K562 (cell line): ENCODE data around the gene PHTF1. TPM values are rescaled to one million over a fixed set of nuclear protein-coding genes. Genes with fewer than 3 reads are reported as not detected.
A peak's percentile ranks its signal among the peaks of the same experiment; 100 is the strongest.

Source experiments
- BRD9 ChIP-seq: fragments of 450-650 bp; IDR thresholded peaks from 2 replicates; pipeline ENCODE4 v1.6.1; 2018; ENCODE audit warnings: low read depth; ENCODE audit not compliant: partially characterized antibody
- CREBBP ChIP-seq: IDR thresholded peaks from one replicate; pipeline ENCODE4 v1.6.1; 2012; ENCODE audit warnings: low read depth, mild to moderate bottlenecking, control low read depth, inconsistent platforms, low read length
- CREM ChIP-seq: IDR thresholded peaks from 2 replicates; pipeline ENCODE4 v1.6.1; 2014; ENCODE audit warnings: antibody characterized with exemption, low read depth
- ETV1 ChIP-seq: fragments of 450-650 bp; conservative IDR thresholded peaks from 2 replicates; pipeline ENCODE4 v1.6.1; 2016; ENCODE audit warnings: missing genetic modification characterization, control low read depth, low read depth, missing compliant biosample characterization
- FOXJ2 ChIP-seq: fragments of 200-800 bp; sonication (Bioruptor generic); IDR thresholded peaks from 2 replicates; pipeline ENCODE4 v1.6.1; 2016; ENCODE audit warnings: missing genetic modification characterization, missing compliant biosample characterization
- GATA2 ChIP-seq: sonication (generic); formaldehyde crosslinking; IDR thresholded peaks from 2 replicates; pipeline ENCODE4 v1.4.0; 2020; ENCODE audit warnings: mild to moderate bottlenecking, missing genetic modification reagents
- KDM5B ChIP-seq: fragments of 200-600 bp; sonication (generic); IDR thresholded peaks from 2 replicates; pipeline ENCODE4 v1.6.1; 2012; ENCODE audit warnings: low read depth, mild to moderate bottlenecking, moderate library complexity, low read length, control low read depth, inconsistent platforms; ENCODE audit not compliant: insufficient replicate concordance
- LEF1 ChIP-seq: fragments of 450-650 bp; IDR thresholded peaks from 2 replicates; pipeline ENCODE4 v1.6.1; 2016; ENCODE audit warnings: mild to moderate bottlenecking
- MCM3 ChIP-seq: fragments of 450-650 bp; IDR thresholded peaks from 2 replicates; pipeline ENCODE4 v1.6.1; 2016
- MEIS2 ChIP-seq: fragments of 450-650 bp; IDR thresholded peaks from 2 replicates; pipeline ENCODE4 v1.6.1; 2014; ENCODE audit warnings: mild to moderate bottlenecking; ENCODE audit not compliant: partially characterized antibody
- OTX1 ChIP-seq: fragments of 450-650 bp; formaldehyde crosslinking; IDR thresholded peaks from 2 replicates; pipeline ENCODE4 v1.4.0; 2022; ENCODE audit warnings: mild to moderate bottlenecking
- PHF8 ChIP-seq: fragments of 200-600 bp; sonication (generic); IDR thresholded peaks from 2 replicates; pipeline ENCODE4 v1.6.1; 2012; ENCODE audit warnings: mixed run types, mild to moderate bottlenecking, inconsistent platforms, low read length, moderate library complexity, borderline replicate concordance
- PHTF2 ChIP-seq: fragments of 250-450 bp; sonication (Bioruptor Pico); IDR thresholded peaks from 2 replicates; pipeline ENCODE4 v1.5.0; 2021; ENCODE audit warnings: mild to moderate bottlenecking
- RBM22 ChIP-seq: fragments of 200-400 bp; formaldehyde crosslinking; IDR thresholded peaks from 2 replicates; pipeline ENCODE4 v1.6.1; 2018; ENCODE audit warnings: low read length, low read depth; ENCODE audit not compliant: poor library complexity, severe bottlenecking
- RBM25 ChIP-seq: fragments of 200-400 bp; formaldehyde crosslinking; IDR thresholded peaks from 2 replicates; pipeline ENCODE4 v1.6.1; 2018; ENCODE audit warnings: low read length, low read depth, moderate library complexity; ENCODE audit not compliant: severe bottlenecking
- SETDB1 ChIP-seq: IDR thresholded peaks from one replicate; pipeline ENCODE4 v1.6.1; 2012; ENCODE audit warnings: low read length, control low read depth, inconsistent platforms
- SIN3B ChIP-seq: fragments of 450-650 bp; IDR thresholded peaks from 2 replicates; pipeline ENCODE4 v1.6.1; 2017; ENCODE audit warnings: low read depth, mild to moderate bottlenecking, moderate library complexity
- TCF7L2 ChIP-seq: fragments of 150-350 bp; IDR thresholded peaks from 2 replicates; pipeline ENCODE4 v1.6.1; 2016; ENCODE audit warnings: low read depth, mild to moderate bottlenecking, low read length, moderate library complexity
- ZBTB8A ChIP-seq: fragments of 450-650 bp; IDR thresholded peaks from 2 replicates; pipeline ENCODE4 v1.6.1; 2018; ENCODE audit warnings: mild to moderate bottlenecking, moderate library complexity; ENCODE audit not compliant: partially characterized antibody
- ZC3H11A ChIP-seq: IDR thresholded peaks from 2 replicates; pipeline ENCODE4 v1.6.1; 2012; ENCODE audit warnings: low read depth, low read length, improper control_type of control experiment
- ZFP30 ChIP-seq: fragments of 250-450 bp; sonication (Bioruptor Pico); IDR thresholded peaks from 2 replicates; pipeline ENCODE4 v1.8.0; 2022; ENCODE audit warnings: moderate library complexity, mild to moderate bottlenecking, inconsistent platforms, borderline replicate concordance
- ZNF507 ChIP-seq: conservative IDR thresholded peaks from 2 replicates; pipeline ENCODE4 v1.6.1; 2017; ENCODE audit warnings: missing genetic modification characterization, missing compliant biosample characterization
- ZNF551 ChIP-seq: fragments of 250-450 bp; sonication (Bioruptor Pico); IDR thresholded peaks from 2 replicates; pipeline ENCODE4 v1.5.0; 2021; ENCODE audit warnings: mild to moderate bottlenecking, moderate library complexity
- ZNF586 ChIP-seq: fragments of 450-650 bp; formaldehyde crosslinking; conservative IDR thresholded peaks from 2 replicates; pipeline ENCODE4 v1.4.0; 2020; ENCODE audit warnings: mild to moderate bottlenecking, moderate library complexity
- ZSCAN32 ChIP-seq: fragments of 450-650 bp; formaldehyde crosslinking; IDR thresholded peaks from 2 replicates; pipeline ENCODE4 v1.4.0; 2020; ENCODE audit warnings: mild to moderate bottlenecking, moderate library complexity
- polyA plus RNA-seq, 8 experiments: library from polyadenylated mRNA; depleted of rRNA in 4 of 8; stranded (reverse) in 5 of 8; unstranded in 3 of 8; fragments of >200 nt; fragmentation: Nextera tagmentation in 2 of 8; fragmentation: Illumina TruSeq in 1 of 8; extraction: Ambion mirVana in 2 of 8; extraction: Trizol in 1 of 8; gene quantifications; 2 replicates each; pipeline versions ENCODE4 v1.2.1 to v1.2.3, GENCODE V29; 2011 to 2014; ENCODE audit warnings: inconsistent platforms in 1 of 8, missing spikeins in 1 of 8
- total RNA-seq, 7 experiments: library from RNA; depleted of rRNA in 6 of 7; stranded (reverse); fragments of >200 nt in 6 of 7; fragmentation: Illumina TruSeq in 2 of 7; extraction: Trizol in 2 of 7; gene quantifications; 2 replicates each; pipeline versions ENCODE4 v1.2.1 to v1.2.3, GENCODE V29; 2011 to 2021; ENCODE audit warnings: low replicate concordance in 1 of 7
- TF ChIP-seq, protein P1 (sequence below): sonication (generic); formaldehyde crosslinking; IDR thresholded peaks from 2 replicates; pipeline ENCODE4 v1.8.0; 2022; ENCODE audit warnings: mild to moderate bottlenecking, low read depth, missing genetic modification reagents
- TF ChIP-seq, protein P2 (sequence below), 2 experiments: fragments of 450-650 bp; IDR thresholded peaks; 2 replicates each; pipeline ENCODE4 v1.6.1; 2016
- TF ChIP-seq, protein P3 (sequence below): fragments of 250-450 bp; sonication (Bioruptor Pico); IDR thresholded peaks from 2 replicates; pipeline ENCODE4 v1.4.0; 2020; ENCODE audit warnings: borderline replicate concordance

Gene PHTF1
- total and polyA plus RNA-seq, 9 of the 15 experiments (the other 6 are each of a cell fraction or from before 2014, with no cell fraction given), result 8.4 to 36.2 (median 23.0) TPM

DNA sequence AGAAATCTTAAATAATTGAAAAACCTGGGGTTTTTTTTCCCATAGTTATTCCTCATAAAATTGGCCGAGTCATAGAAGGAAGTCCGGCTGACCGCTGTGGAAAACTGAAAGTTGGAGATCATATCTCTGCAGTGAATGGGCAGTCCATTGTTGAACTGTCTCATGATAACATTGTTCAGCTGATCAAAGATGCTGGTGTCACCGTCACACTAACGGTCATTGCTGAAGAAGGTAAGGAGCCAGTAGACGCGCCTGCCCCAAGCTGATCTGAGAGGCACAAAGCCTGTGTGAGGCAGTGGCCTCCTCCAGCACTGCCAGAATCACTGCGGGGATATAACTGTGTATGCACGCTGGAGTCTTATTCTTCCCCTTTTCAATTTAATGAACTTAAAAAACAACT lies 100.3 kb downstream of the PHTF1 start (continued):
- TF ChIP-seq OTX1 (CRISPR knock-in tag) (no peak), ZNF507 (tag) (no peak), GATA2 (peak; percentile 48; the same call in 1 of the 2 replicates), SETDB1 (no peak), CREM (peak; percentile 82), ZNF586 (no peak), ZSCAN32 (CRISPR knock-in tag) (no peak), BRD9 (no peak), CREBBP (no peak), TCF7L2 (no peak), LEF1 (peak; percentile 45; the same call in 1 of the 2 replicates), PHF8 (no peak), PHTF2 (CRISPR knock-in tag) (no peak), ZBTB8A (no peak), ETV1 (tag) (no peak), KDM5B (no peak), ZNF551 (no peak), MCM3 (no peak), RBM25 (no peak), FOXJ2 (tag) (0 out of 2 replicates have a peak, but pooled peaks have one; percentile 7), RBM22 (no peak), ZFP30 (CRISPR knock-in tag) (no peak), SIN3B (no peak), MEIS2 (peak; percentile 14), ZC3H11A (no peak)
- TF ChIP-seq, protein P1, sequence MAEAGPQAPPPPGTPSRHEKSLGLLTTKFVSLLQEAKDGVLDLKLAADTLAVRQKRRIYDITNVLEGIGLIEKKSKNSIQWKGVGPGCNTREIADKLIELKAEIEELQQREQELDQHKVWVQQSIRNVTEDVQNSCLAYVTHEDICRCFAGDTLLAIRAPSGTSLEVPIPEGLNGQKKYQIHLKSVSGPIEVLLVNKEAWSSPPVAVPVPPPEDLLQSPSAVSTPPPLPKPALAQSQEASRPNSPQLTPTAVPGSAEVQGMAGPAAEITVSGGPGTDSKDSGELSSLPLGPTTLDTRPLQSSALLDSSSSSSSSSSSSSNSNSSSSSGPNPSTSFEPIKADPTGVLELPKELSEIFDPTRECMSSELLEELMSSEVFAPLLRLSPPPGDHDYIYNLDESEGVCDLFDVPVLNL (CRISPR knock-in tag), result no peak
- TF ChIP-seq, protein P2, sequence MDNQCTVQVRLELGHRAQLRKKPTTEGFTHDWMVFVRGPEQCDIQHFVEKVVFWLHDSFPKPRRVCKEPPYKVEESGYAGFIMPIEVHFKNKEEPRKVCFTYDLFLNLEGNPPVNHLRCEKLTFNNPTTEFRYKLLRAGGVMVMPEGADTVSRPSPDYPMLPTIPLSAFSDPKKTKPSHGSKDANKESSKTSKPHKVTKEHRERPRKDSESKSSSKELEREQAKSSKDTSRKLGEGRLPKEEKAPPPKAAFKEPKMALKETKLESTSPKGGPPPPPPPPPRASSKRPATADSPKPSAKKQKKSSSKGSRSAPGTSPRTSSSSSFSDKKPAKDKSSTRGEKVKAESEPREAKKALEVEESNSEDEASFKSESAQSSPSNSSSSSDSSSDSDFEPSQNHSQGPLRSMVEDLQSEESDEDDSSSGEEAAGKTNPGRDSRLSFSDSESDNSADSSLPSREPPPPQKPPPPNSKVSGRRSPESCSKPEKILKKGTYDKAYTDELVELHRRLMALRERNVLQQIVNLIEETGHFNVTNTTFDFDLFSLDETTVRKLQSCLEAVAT (IDR thresholded peaks at IDR 0.05), result no peak
- TF ChIP-seq, protein P3, sequence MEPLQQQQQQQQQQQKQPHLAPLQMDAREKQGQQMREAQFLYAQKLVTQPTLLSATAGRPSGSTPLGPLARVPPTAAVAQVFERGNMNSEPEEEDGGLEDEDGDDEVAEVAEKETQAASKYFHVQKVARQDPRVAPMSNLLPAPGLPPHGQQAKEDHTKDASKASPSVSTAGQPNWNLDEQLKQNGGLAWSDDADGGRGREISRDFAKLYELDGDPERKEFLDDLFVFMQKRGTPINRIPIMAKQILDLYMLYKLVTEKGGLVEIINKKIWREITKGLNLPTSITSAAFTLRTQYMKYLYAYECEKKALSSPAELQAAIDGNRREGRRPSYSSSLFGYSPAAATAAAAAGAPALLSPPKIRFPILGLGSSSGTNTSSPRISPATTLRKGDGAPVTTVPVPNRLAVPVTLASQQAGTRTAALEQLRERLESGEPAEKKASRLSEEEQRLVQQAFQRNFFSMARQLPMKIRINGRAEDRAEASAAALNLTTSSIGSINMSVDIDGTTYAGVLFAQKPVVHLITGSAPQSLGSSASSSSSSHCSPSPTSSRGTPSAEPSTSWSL (CRISPR knock-in tag), result no peak
